Measurements from ENCODE around the gene MITF. TPM values are rescaled to one million over a fixed set of nuclear protein-coding genes. Genes with fewer than 3 reads are reported as not detected.

MITF gene
- total and polyA plus RNA-seq, 2 donors (not counting 1 experiment from before 2014, with no cell fraction given) = 0.10 TPM; not detected in 1

- H3K27ac Mint-ChIP-seq = no peak overlapping the region
- H2AFZ ChIP-seq (ENCODE audit: insufficient read depth, low read depth, low read length, poor library complexity, severe bottlenecking) = no peak overlapping the region
Observed at GRCh38 chr3:69994919-69995318, 255.7 kb downstream of the MITF start.

More at GRCh38 chr3:69994919-69995318, 255.7 kb downstream of the MITF start:
- DNase-seq = no peak
- no peak overlapping the region for H3K4me3 ChIP-seq (ENCODE audit: control extremely low read depth in 1 of 5, extremely low read depth in 1 of 5, insufficient read depth in 1 of 5, low read depth in 2 of 5, low read length in 4 of 5)
- TF ChIP-seq EZH2 (IDR thresholded peaks at IDR 0.05; ENCODE audit: borderline replicate concordance, insufficient read depth, low read depth, low read length, poor library complexity, severe bottlenecking) = no peak
- no peak for TF ChIP-seq CTCF (IDR thresholded peaks at IDR 0.05)
- no peaks in the 10 kb centered on the region for H3K9me3 Mint-ChIP-seq (ENCODE audit: insufficient read depth)
- ChIA-PET CTCF (no interaction called here), POLR2A (no interaction called here)
- intact Hi-C loops (cut with micrococcal nuclease) = no loop called here
- no peaks in the 10 kb centered on the region for H3K79me2 ChIP-seq (ENCODE audit: control insufficient read depth, insufficient read depth, low read length)
- no peaks in the 10 kb centered on the region for H3K4me1 ChIP-seq (ENCODE audit: control insufficient read depth in 2 of 2, insufficient read depth in 2 of 2, low read length in 2 of 2)
- no peaks in the 10 kb centered on the region for H4K20me1 ChIP-seq (ENCODE audit: control insufficient read depth, insufficient read depth, low read length, poor library complexity, severe bottlenecking)
- H3K36me3 ChIP-seq (replicated peaks in 1 of 2; ENCODE audit: control extremely low read depth in 1 of 2, control insufficient read depth in 1 of 2, extremely low read depth in 1 of 2, insufficient read depth in 2 of 2, low read length in 1 of 2) = no peaks in the 10 kb centered on the region
- WGBS (ENCODE audit: insufficient coverage) = 57% methylated on average over 1 of the region's 3 CpGs
- ATAC-seq (ENCODE audit: low read depth) = no peak
- peaks cover 11% of the 10 kb centered on the region for H3K27me3 Mint-ChIP-seq
- H3K27ac ChIP-seq (ENCODE audit: low read length in 2 of 2) = no peak overlapping the region
- no peak overlapping the region for H3K4me3 Mint-ChIP-seq
- no peaks in the 10 kb centered on the region for H3K27me3 ChIP-seq (replicated peaks in 1 of 4; ENCODE audit: control extremely low read depth in 1 of 4, control insufficient read depth in 3 of 4, insufficient read depth in 4 of 4, low read length in 3 of 4)
- H3K9ac ChIP-seq (ENCODE audit: low read length) = no peak overlapping the region
- no peak overlapping the region for H3K4me2 ChIP-seq (replicated peaks; ENCODE audit: low read depth, low read length, poor library complexity, severe bottlenecking)
- no peaks in the 10 kb centered on the region for H3K4me1 Mint-ChIP-seq
- peaks cover 0 to 5% (median 0%) of the 10 kb centered on the region in 3 donors for H3K9me3 ChIP-seq (ENCODE audit: control extremely low read depth in 1 of 3, control insufficient read depth in 2 of 3, insufficient read depth in 1 of 3, low read length in 2 of 3)
